HT-29 (cell line): ENCODE measurements around the gene DHODH. TPM values are rescaled to one million over a fixed set of nuclear protein-coding genes. Genes with fewer than 3 reads are reported as not detected.
A peak's percentile ranks its signal among the peaks of the same experiment; 100 is the strongest.
"Not testable (repeated sequence)": the region's sequence is repeated elsewhere in the genome, so short reads cannot be mapped to it uniquely, and the experiment has no call there.

ENCODE experiments used
- DNase-seq: peaks from one replicate; pipeline ENCODE4 v3.0.0-alpha.2; 2015; ENCODE audit warnings: low spot score
- small RNA-seq: library from RNA; depleted of rRNA; stranded (forward); fragments of <200 nt; gene quantifications from one replicate; pipeline ENCODE3, GENCODE V24; 2014
- total RNA-seq: library from RNA; depleted of rRNA; stranded (reverse); fragments of >200 nt; shearing (Covaris generic); gene quantifications from 2 replicates; pipeline ENCODE4 v1.2.3, GENCODE V29; 2014; rRNA removed

Gene DHODH
- total RNA-seq, 1 experiment from 2014 or later: 13.1 TPM

DNA sequence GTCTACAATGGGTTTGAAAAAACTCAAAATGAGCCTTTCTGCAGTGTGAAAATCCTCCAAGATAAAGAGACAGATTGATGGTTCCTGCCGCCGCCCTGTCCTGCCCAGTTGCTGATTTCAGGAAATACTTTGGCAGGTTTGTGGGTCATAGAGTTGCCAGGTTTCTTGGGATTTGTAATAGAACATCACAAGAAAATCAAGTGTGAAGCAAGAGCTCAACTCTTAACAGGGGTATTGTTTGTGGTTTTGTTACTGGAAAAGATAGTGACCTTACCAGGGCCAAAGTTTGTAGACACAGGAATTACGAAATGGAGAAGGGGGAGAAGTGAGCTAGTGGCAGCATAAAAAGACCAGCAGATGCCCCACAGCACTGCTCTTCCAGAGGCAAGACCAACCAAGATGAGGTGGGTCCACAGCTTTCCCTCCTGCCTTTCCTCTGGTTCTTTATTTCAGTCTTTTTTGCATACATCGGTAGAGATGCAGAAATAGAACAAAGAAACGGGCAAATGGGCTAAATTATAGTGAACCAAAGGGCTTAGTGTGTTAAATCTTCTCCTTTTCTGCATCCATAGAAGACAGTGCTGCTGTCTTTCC is 45.8 kb downstream of the DHODH start, which contains the start of gene HP:
TSS of gene HP (plus strand) at position 252 of the 594 bp plus-strand sequence. CDS start at position 400, 148 bp downstream.
- DNase-seq: not testable (repeated sequence)

DNA sequence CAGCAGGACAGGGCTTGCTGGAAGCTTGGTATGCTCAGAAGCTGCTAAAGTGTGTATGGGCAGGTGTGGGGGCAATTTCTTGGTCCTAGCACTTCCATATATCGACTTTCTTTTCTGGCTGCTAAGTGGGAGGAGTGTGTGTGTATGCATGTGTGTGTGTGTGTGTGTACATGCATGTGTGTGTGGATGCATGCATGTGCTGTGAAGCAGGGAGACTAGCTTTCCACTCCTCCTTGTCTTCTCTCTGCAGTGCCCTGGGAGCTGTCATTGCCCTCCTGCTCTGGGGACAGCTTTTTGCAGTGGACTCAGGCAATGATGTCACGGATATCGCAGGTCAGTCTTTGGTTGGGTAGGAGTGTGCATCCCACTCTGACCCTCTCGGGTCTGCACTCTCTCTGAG is 47.4 kb downstream of the DHODH start:
- DNase-seq: no peak

DNA sequence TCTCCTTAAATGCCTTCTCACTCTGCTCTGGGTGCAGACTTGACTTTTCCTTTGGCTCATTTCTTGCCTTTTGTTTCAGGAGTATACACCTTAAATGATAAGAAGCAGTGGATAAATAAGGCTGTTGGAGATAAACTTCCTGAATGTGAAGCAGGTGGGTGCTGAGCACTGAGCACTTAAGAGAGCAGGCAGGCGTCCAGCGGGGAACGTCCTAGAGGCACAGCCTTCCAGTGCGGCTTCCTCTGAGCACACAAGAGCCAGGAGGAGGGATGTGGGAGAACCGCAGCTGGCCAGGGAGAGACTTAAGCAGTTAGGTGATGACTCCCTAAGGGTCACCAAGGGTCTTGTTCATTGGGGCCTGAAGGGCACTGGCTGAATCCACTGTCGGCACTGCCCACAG is 48.8 kb downstream of the DHODH start:
- not testable (repeated sequence) for DNase-seq

- not testable (repeated sequence) for DNase-seq
Measured at GRCh38 chr16:72059060-72059459, 50.5 kb downstream of the DHODH start.

GRCh38 chr16:72060405-72060804 is 51.9 kb downstream of the DHODH start:
- no peak for DNase-seq

- DNase-seq: no peak
Measured at GRCh38 chr16:72061564-72061963, 53.0 kb downstream of the DHODH start.

- no peak for DNase-seq
Measured at GRCh38 chr16:72064361-72064894, 55.9 kb downstream of the DHODH start.

- DNase-seq: peak; percentile 10
Measured at GRCh38 chr16:72066747-72067146, 58.2 kb downstream of the DHODH start.

- no peak for DNase-seq
Measured at GRCh38 chr16:72068930-72069329, 60.4 kb downstream of the DHODH start.

DNA sequence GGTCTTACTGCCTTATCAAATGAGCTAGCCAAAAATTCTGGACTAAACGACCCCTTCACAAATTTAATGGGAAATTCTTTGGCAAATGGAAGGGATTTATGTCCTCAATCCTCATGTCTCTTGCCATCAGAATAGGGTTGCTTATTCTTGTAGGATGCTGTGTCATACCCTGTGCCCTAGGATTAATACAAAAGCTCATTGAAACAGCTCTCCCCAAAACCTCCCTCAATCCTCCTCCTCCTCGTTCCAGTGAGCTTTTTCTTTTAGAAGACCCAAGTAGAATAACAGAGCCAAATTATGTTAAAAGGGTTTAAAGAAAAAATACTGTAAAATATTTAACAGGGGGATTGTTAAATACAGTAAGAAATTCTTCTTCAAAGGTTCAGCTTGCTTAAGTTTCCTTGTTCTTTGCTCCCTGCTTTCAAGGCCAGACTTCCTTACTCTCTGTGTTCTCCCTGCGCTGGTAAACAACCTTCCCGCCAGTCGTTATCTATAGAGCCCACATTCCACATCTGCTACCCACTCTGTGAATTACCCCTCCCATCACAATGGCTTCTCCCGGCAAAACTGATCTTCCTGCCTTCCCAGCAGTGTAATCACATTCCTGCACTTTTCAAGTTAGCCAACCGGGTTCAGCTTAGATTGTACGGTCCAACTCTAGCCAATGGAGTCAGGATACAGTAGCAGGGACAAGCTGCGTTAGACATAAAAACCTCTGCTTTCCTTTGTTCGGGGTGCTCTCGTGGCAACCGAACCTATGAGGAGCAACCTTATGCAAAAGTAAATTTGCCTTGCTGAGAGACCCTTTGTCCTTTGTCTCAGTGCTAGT is 64.2 kb downstream of the DHODH start:
- no peak for DNase-seq

DNA sequence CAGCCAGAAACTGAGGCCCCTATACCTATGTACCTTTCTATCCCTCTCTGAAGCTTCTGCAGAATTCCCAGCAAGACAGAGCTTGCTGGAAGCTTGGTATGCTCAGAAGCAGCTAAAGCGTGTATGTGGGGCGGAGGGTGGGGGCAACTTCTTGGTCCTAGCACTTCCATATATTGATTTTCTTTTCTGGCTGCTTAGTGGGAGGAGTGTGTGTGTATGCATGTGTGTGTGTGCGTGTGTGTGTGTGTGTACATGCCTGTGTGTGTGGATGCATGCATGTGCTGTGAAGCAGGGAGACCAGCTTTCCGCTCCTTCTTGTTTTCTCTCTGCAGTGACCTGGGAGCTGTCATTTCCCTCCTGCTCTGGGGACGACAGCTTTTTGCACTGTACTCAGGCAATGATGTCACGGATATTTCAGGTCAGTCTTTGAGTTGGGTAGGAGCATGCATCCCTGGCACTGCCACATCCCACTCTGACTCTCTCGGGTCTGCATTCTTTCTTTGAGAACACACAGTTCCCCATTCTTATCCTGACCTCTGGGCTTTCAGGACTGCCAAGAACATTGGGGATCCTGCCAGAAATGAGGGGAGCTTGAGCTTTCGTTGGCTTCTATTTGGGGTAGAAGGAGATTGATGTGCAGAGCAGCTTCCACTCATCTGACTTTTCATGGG is 65.2 kb downstream of the DHODH start:
- DNase-seq: no peak

DNA sequence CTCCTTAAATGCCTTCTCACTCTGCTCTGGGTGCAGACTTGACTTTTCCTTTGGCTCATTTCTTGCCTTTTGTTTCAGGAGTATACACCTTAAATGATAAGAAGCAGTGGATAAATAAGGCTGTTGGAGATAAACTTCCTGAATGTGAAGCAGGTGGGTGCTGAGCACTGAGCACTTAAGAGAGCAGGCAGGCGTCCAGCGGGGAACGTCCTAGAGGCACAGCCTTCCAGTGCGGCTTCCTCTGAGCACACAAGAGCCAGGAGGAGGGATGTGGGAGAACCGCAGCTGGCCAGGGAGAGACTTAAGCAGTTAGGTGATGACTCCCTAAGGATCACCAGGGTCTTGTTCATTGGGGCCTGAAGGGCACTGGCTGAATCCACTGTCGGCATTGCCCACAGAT is 66.5 kb downstream of the DHODH start:
- not testable (repeated sequence) for DNase-seq

Small RNA genes within 50 kb of the gene (small RNA-seq; reads per million reads assigned to genes)
- gene RPL39P31: not detected

Other genes starting within 250 kb of the DHODH start
- 54.3 and 57.2 TPM in 2 replicates for gene AP1G1, start 199.9 kb upstream of the DHODH start, total RNA-seq
- 12.3 and 14.1 TPM in 2 replicates for gene ATXN1L, start 162.8 kb upstream of the DHODH start, total RNA-seq
- gene ZNF821, start 124.6 kb upstream of the DHODH start, total RNA-seq: 7.4 and 10.8 TPM in 2 replicates
- gene IST1, start 113.2 kb upstream of the DHODH start, total RNA-seq: 115 and 136 TPM in 2 replicates
- not detected in 2 replicates for gene PKD1L3, start 8.3 kb upstream of the DHODH start, total RNA-seq
- gene HP, start 45.8 kb downstream of the DHODH start, total RNA-seq: not detected in 2 replicates
- gene HPR, start 54.5 kb downstream of the DHODH start, total RNA-seq: not detected in 2 replicates
- gene TXNL4B, start 84.9 kb downstream of the DHODH start, total RNA-seq: 4.1 and 7.5 TPM in 2 replicates
- gene DHX38, start 85.1 kb downstream of the DHODH start, total RNA-seq: 45.2 and 46.5 TPM in 2 replicates
- gene PMFBP1, start 163.4 kb downstream of the DHODH start, total RNA-seq: 2.3 TPM in 1 of 2 replicates, not detected in the other